Measurements from ENCODE around the gene ADRA2B.
"Not testable (repeated sequence)": the region's sequence is repeated elsewhere in the genome, so short reads cannot be mapped to it uniquely, and the experiment has no call there.

The ADRA2B gene

GRCh38 chr2:96087130-96087529 lies 29.2 kb downstream of the ADRA2B start:
- DNase-seq (ENCODE audit: low read depth): no peak

- DNase-seq (ENCODE audit: low read depth): no peak
These were observed 30.6 kb downstream of the ADRA2B start for GRCh38 chr2:96085541-96086355.

GRCh38 chr2:96084858-96085518 lies 31.4 kb downstream of the ADRA2B start:
- DNase-seq (ENCODE audit: low read depth): not testable (repeated sequence)

- no peak for DNase-seq (ENCODE audit: low read depth)
These were observed 32.1 kb downstream of the ADRA2B start for GRCh38 chr2:96083989-96084857.

GRCh38 chr2:96083064-96083939 lies 33.1 kb downstream of the ADRA2B start:
- no peak for DNase-seq (ENCODE audit: low read depth)

- DNase-seq (ENCODE audit: low read depth): no peak
These were observed 33.9 kb downstream of the ADRA2B start for GRCh38 chr2:96082211-96083063.

- DNase-seq (ENCODE audit: low read depth): no peak
These were observed 35.3 kb downstream of the ADRA2B start for GRCh38 chr2:96081042-96081441.

GRCh38 chr2:96075199-96075771 lies 41.1 kb downstream of the ADRA2B start:
- no peak for DNase-seq (ENCODE audit: low read depth)

- no peak for DNase-seq (ENCODE audit: low read depth)
These were observed 42.2 kb downstream of the ADRA2B start for GRCh38 chr2:96074156-96074555.

- DNase-seq (ENCODE audit: low read depth): no peak
These were observed 43.1 kb downstream of the ADRA2B start for GRCh38 chr2:96073170-96073775.

- no peak for DNase-seq (ENCODE audit: low read depth)
These were observed 43.6 kb downstream of the ADRA2B start for GRCh38 chr2:96072746-96073145.

- not testable (repeated sequence) for DNase-seq (ENCODE audit: low read depth)
These were observed 44.3 kb downstream of the ADRA2B start for GRCh38 chr2:96071977-96072491.

- not testable (repeated sequence) for DNase-seq (ENCODE audit: low read depth)
These were observed 45.0 kb downstream of the ADRA2B start for GRCh38 chr2:96071087-96071976.

GRCh38 chr2:96070351-96070750 lies 46.0 kb downstream of the ADRA2B start:
- not testable (repeated sequence) for DNase-seq (ENCODE audit: low read depth)

GRCh38 chr2:96069878-96070277 lies 46.5 kb downstream of the ADRA2B start:
- DNase-seq (ENCODE audit: low read depth): not testable (repeated sequence)

- not testable (repeated sequence) for DNase-seq (ENCODE audit: low read depth)
These were observed 48.3 kb downstream of the ADRA2B start for GRCh38 chr2:96067902-96068581.

GRCh38 chr2:96067098-96067660 lies 49.2 kb downstream of the ADRA2B start:
- not testable (repeated sequence) for DNase-seq (ENCODE audit: low read depth)
